Measurements from ENCODE around the gene VENTX. TPM values are rescaled to one million over a fixed set of nuclear protein-coding genes. Genes with fewer than 3 reads are reported as not detected.

VENTX gene
- polyA plus RNA-seq, 1 donor (not counting 4 experiments of a cell fraction or from before 2014, with no cell fraction given), result not detected

- H3K9ac ChIP-seq (ENCODE audit: control insufficient read depth, extremely low read depth, insufficient read depth, low read length), result peak overlapping the region; percentile 28
- dilution Hi-C loops (cut with MboI; ENCODE audit: extremely low pct_ligation_motif_present, low sequenced_read_pairs), result no loop called here
- FAIRE-seq, result no peak
Measured at GRCh38 chr10:133241501-133242205, 4.0 kb downstream of the VENTX start.

GRCh38 chr10:133242611-133243356 is 5.1 kb downstream of the VENTX start:
- DNase-seq (ENCODE audit: low read depth, low spot score), result no peak
- H3K4me3 ChIP-seq (ENCODE audit: control insufficient read depth in 2 of 3, extremely low read depth in 1 of 3, insufficient read depth in 2 of 3, low read depth in 1 of 3, low read length in 3 of 3), result no peak overlapping the region
- H3K9me3 ChIP-seq (ENCODE audit: control insufficient read depth, low read depth, low read length), result no peaks in the 10 kb centered on the region
- H3K79me2 ChIP-seq (ENCODE audit: control insufficient read depth, insufficient read depth, low read length), result no peaks in the 10 kb centered on the region
- H3K4me1 ChIP-seq (ENCODE audit: control insufficient read depth, extremely low read depth, insufficient read depth, low read length), result peaks cover 12% of the 10 kb centered on the region
- TF ChIP-seq CTCF (optimal IDR thresholded peaks at IDR 0.05 in 1 of 3, IDR thresholded peaks at IDR 0.05 in 1 of 3, conservative IDR thresholded peaks at IDR 0.05 in 1 of 3; ENCODE audit: extremely low read depth in 1 of 3, insufficient read depth in 2 of 3, low read length in 3 of 3) (no peak), EZH2 (IDR thresholded peaks at IDR 0.05; ENCODE audit: low read length) (no peak)
- no peak overlapping the region for H3K4me2 ChIP-seq (ENCODE audit: control insufficient read depth, extremely low read depth, insufficient read depth, low read depth, low read length)
- no peak overlapping the region for H3K9ac ChIP-seq (ENCODE audit: control insufficient read depth, extremely low read depth, insufficient read depth, low read length)
- H4K20me1 ChIP-seq (ENCODE audit: control insufficient read depth, extremely low read depth, insufficient read depth, low read length), result no peaks in the 10 kb centered on the region
- H3K27me3 ChIP-seq (ENCODE audit: control insufficient read depth, extremely low read depth, insufficient read depth, low read length), result peaks cover 74% of the 10 kb centered on the region
- H3K36me3 ChIP-seq (ENCODE audit: control insufficient read depth in 2 of 2, extremely low read depth in 1 of 2, insufficient read depth in 2 of 2, low read length in 2 of 2), result no peaks in the 10 kb centered on the region
- H3K9me1 ChIP-seq (ENCODE audit: control insufficient read depth, extremely low read depth, insufficient read depth, low read length), result no peaks in the 10 kb centered on the region
- H2AFZ ChIP-seq (ENCODE audit: control insufficient read depth, low read length), result no peak overlapping the region
- dilution Hi-C loops (cut with MboI; ENCODE audit: extremely low pct_ligation_motif_present, low sequenced_read_pairs), result no loop called here
- FAIRE-seq, result peak; percentile 60
- H3K27ac ChIP-seq (ENCODE audit: control insufficient read depth, insufficient read depth, low read length), result no peak overlapping the region

More at GRCh38 chr10:133241501-133242205, 4.0 kb downstream of the VENTX start:
- H3K9me1 ChIP-seq (ENCODE audit: control insufficient read depth, extremely low read depth, insufficient read depth, low read length), result no peaks in the 10 kb centered on the region
- peaks cover 12% of the 10 kb centered on the region for H3K4me1 ChIP-seq (ENCODE audit: control insufficient read depth, extremely low read depth, insufficient read depth, low read length)
- no peak overlapping the region for H2AFZ ChIP-seq (ENCODE audit: control insufficient read depth, low read length)
- no peak overlapping the region for H3K4me3 ChIP-seq (ENCODE audit: control insufficient read depth in 2 of 3, extremely low read depth in 1 of 3, insufficient read depth in 2 of 3, low read depth in 1 of 3, low read length in 3 of 3)
- no peaks in the 10 kb centered on the region for H3K36me3 ChIP-seq (ENCODE audit: control insufficient read depth in 2 of 2, extremely low read depth in 1 of 2, insufficient read depth in 2 of 2, low read length in 2 of 2)
- no peaks in the 10 kb centered on the region for H3K9me3 ChIP-seq (ENCODE audit: control insufficient read depth, low read depth, low read length)
- TF ChIP-seq CTCF (optimal IDR thresholded peaks at IDR 0.05 in 1 of 3, IDR thresholded peaks at IDR 0.05 in 1 of 3, conservative IDR thresholded peaks at IDR 0.05 in 1 of 3; ENCODE audit: extremely low read depth in 1 of 3, insufficient read depth in 2 of 3, low read length in 3 of 3) (no peak), EZH2 (IDR thresholded peaks at IDR 0.05; ENCODE audit: low read length) (no peak)
- H4K20me1 ChIP-seq (ENCODE audit: control insufficient read depth, extremely low read depth, insufficient read depth, low read length), result no peaks in the 10 kb centered on the region
- H3K27ac ChIP-seq (ENCODE audit: control insufficient read depth, insufficient read depth, low read length), result no peak overlapping the region
- no peak for DNase-seq (ENCODE audit: low read depth, low spot score)
- peaks cover 76% of the 10 kb centered on the region for H3K27me3 ChIP-seq (ENCODE audit: control insufficient read depth, extremely low read depth, insufficient read depth, low read length)
- H3K4me2 ChIP-seq (ENCODE audit: control insufficient read depth, extremely low read depth, insufficient read depth, low read depth, low read length), result peak overlapping the region; percentile 73
- H3K79me2 ChIP-seq (ENCODE audit: control insufficient read depth, insufficient read depth, low read length), result no peaks in the 10 kb centered on the region
